GM12874 (cell line): ENCODE data around the gene MECR.

ENCODE experiments used
- CTCF ChIP-seq: IDR thresholded peaks from 2 replicates; pipeline ENCODE4 v1.5.1; 2011; ENCODE audit warnings: low read depth, mild to moderate bottlenecking, control low read depth, low read length, moderate library complexity; ENCODE audit not compliant: insufficient read depth

The MECR gene

GRCh38 chr1:29180497-29181412 is 50.0 kb downstream of the MECR start:
- TF ChIP-seq CTCF = no peak

- no peak for TF ChIP-seq CTCF
These were observed 51.0 kb downstream of the MECR start for GRCh38 chr1:29179641-29180184.

- TF ChIP-seq CTCF = no peak
These were observed 53.6 kb downstream of the MECR start for GRCh38 chr1:29177022-29177705.

GRCh38 chr1:29176576-29176975 is 54.2 kb downstream of the MECR start:
- no peak for TF ChIP-seq CTCF

GRCh38 chr1:29172415-29172939 is 58.3 kb downstream of the MECR start:
- TF ChIP-seq CTCF = no peak

- no peak for TF ChIP-seq CTCF
These were observed 59.2 kb downstream of the MECR start for GRCh38 chr1:29171521-29171920.

GRCh38 chr1:29171089-29171488 is 59.6 kb downstream of the MECR start:
- TF ChIP-seq CTCF = no peak
